Right renal cortex interstitium (tissue), 3 donors: ENCODE results near the gene TSC22D1. TPM values are rescaled to one million over a fixed set of nuclear protein-coding genes. Genes with fewer than 3 reads are reported as not detected.

ENCODE experiments used
- DNase-seq, 3 donors: peaks; one replicate each; pipeline ENCODE4 v3.0.0-alpha.2; 2013; ENCODE audit warnings: low read depth in 3 of 3, low spot score in 2 of 3
- polyA plus RNA-seq, 3 donors: library from polyadenylated mRNA; unstranded; fragments of 120-200 nt; gene quantifications; one replicate each; pipeline ENCODE4 v1.2.1, GENCODE V29; 2013; ENCODE audit not compliant: insufficient read length in 3 of 3

The TSC22D1 gene
- polyA plus RNA-seq, 3 donors = 239 to 257 (median 248) TPM

- DNase-seq = peak; percentile 98 to 99 (median 99)
Measured at GRCh38 chr13:44435142-44435918, 140.8 kb downstream of the TSC22D1 start.

- DNase-seq = peak in 1 of 3 donors; percentile 10
Measured at GRCh38 chr13:44434766-44435141, 141.4 kb downstream of the TSC22D1 start.

- no peak for DNase-seq
Measured at GRCh38 chr13:44433863-44434765, 142.0 kb downstream of the TSC22D1 start.

- no peak for DNase-seq
Measured at GRCh38 chr13:44432650-44433049, 143.5 kb downstream of the TSC22D1 start.

- DNase-seq = peak in 1 of 3 donors; percentile 13
Measured at GRCh38 chr13:44431150-44431549, 145.0 kb downstream of the TSC22D1 start.

- no peak for DNase-seq
Measured at GRCh38 chr13:44429311-44429710, 146.8 kb downstream of the TSC22D1 start.

- DNase-seq = no peak
Measured at GRCh38 chr13:44426461-44426860, 149.7 kb downstream of the TSC22D1 start.

- no peak for DNase-seq
Measured at GRCh38 chr13:44425815-44426078, 150.4 kb downstream of the TSC22D1 start.

- DNase-seq = no peak
Measured at GRCh38 chr13:44425041-44425814, 150.9 kb downstream of the TSC22D1 start.

- no peak for DNase-seq
Measured at GRCh38 chr13:44423824-44424223, 152.3 kb downstream of the TSC22D1 start.

- DNase-seq = no peak
Measured at GRCh38 chr13:44422755-44423643, 153.1 kb downstream of the TSC22D1 start.

GRCh38 chr13:44421853-44422525, 154.1 kb downstream of the TSC22D1 start:
- DNase-seq = no peak

GRCh38 chr13:44420376-44421220, 155.5 kb downstream of the TSC22D1 start:
- DNase-seq = no peak

GRCh38 chr13:44417876-44418275, 158.3 kb downstream of the TSC22D1 start:
- DNase-seq = no peak

- DNase-seq = no peak
Measured at GRCh38 chr13:44417446-44417845, 158.7 kb downstream of the TSC22D1 start.

- no peak for DNase-seq
Measured at GRCh38 chr13:44416744-44417143, 159.4 kb downstream of the TSC22D1 start.

- no peak for DNase-seq
Measured at GRCh38 chr13:44416301-44416700, 159.8 kb downstream of the TSC22D1 start.

GRCh38 chr13:44415815-44416214, 160.3 kb downstream of the TSC22D1 start:
- no peak for DNase-seq

GRCh38 chr13:44414716-44415115, 161.4 kb downstream of the TSC22D1 start:
- DNase-seq = no peak
